Left lung (tissue), 10 donors: ENCODE measurements around the gene CXorf65. TPM values are rescaled to one million over a fixed set of nuclear protein-coding genes. Genes with fewer than 3 reads are reported as not detected.

Experiments
- ATAC-seq: fragments of 200-7000 bp; cut with Tn5 transposase; one replicate; pipeline ENCODE4 v1.9.1; 2020; ENCODE audit warnings: moderate library complexity
- DNase-seq, 4 donors: peaks; one replicate each; pipeline ENCODE4 v3.0.0-alpha.2; 2013 to 2020
- H3K27ac ChIP-seq, 2 donors: fragments of 200-600 bp; sonication (generic) in 1 of 2; one replicate each; pipeline versions ENCODE4 v1.5.0 to v1.8.0; 2020 to 2021
- H3K27me3 ChIP-seq, 2 donors: fragments of 200-600 bp; sonication (generic) in 1 of 2; one replicate each; pipeline versions ENCODE4 v1.5.0 to v1.8.0; 2020 to 2021
- H3K36me3 ChIP-seq, 2 donors: fragments of 200-600 bp; sonication (generic) in 1 of 2; one replicate each; pipeline versions ENCODE4 v1.5.0 to v1.8.0; 2020 to 2021
- H3K4me1 ChIP-seq, 2 donors: fragments of 200-600 bp; one replicate each; pipeline ENCODE4 v1.8.0; 2021
- H3K4me3 ChIP-seq, 2 donors: fragments of 200-600 bp; sonication (generic) in 1 of 2; one replicate each; pipeline versions ENCODE4 v1.5.0 to v1.8.0; 2020 to 2021; ENCODE audit warnings: mild to moderate bottlenecking in 1 of 2
- H3K9me3 ChIP-seq, 2 donors: fragments of 200-600 bp; sonication (generic) in 1 of 2; one replicate each; pipeline versions ENCODE4 v1.5.0 to v1.8.0; 2020 to 2021
- intact Hi-C, 2 donors: fragments of 100-400 bp; cut with DNase I; formaldehyde crosslinking; loops; one replicate each; pipeline versions ENCODE4 v1.11.2 to v1.14.2; 2022
- polyA plus RNA-seq, 6 donors: library from polyadenylated mRNA; unstranded; fragments of 120-200 nt; gene quantifications; one replicate each; pipeline ENCODE4 v1.2.1, GENCODE V29; 2013; ENCODE audit not compliant: insufficient read length in 6 of 6
- total RNA-seq, 2 donors: library from RNA; stranded (reverse); fragmentation: NEBNext Ultra II Directional; extraction: Animal tissue kit (Norgen Biotek cat#: 25700); gene quantifications; one replicate each; pipeline ENCODE4 v1.2.1, GENCODE V29; 2021
- TF ChIP-seq, protein P1 (sequence below), 2 donors: fragments of 200-600 bp; sonication (generic) in 1 of 2; IDR thresholded peaks; one replicate each; pipeline versions ENCODE4 v1.5.0 to v1.8.0; 2021; ENCODE audit warnings: antibody characterized with exemption in 2 of 2
- donor health status: DM: no; HTN: yes; CAD: no.
- donor health status: DM: no; HTN: no; CAD: no.

The CXorf65 gene
- total and polyA plus RNA-seq, 8 donors, result 0.52 to 0.84 TPM; not detected in 6

DNA sequence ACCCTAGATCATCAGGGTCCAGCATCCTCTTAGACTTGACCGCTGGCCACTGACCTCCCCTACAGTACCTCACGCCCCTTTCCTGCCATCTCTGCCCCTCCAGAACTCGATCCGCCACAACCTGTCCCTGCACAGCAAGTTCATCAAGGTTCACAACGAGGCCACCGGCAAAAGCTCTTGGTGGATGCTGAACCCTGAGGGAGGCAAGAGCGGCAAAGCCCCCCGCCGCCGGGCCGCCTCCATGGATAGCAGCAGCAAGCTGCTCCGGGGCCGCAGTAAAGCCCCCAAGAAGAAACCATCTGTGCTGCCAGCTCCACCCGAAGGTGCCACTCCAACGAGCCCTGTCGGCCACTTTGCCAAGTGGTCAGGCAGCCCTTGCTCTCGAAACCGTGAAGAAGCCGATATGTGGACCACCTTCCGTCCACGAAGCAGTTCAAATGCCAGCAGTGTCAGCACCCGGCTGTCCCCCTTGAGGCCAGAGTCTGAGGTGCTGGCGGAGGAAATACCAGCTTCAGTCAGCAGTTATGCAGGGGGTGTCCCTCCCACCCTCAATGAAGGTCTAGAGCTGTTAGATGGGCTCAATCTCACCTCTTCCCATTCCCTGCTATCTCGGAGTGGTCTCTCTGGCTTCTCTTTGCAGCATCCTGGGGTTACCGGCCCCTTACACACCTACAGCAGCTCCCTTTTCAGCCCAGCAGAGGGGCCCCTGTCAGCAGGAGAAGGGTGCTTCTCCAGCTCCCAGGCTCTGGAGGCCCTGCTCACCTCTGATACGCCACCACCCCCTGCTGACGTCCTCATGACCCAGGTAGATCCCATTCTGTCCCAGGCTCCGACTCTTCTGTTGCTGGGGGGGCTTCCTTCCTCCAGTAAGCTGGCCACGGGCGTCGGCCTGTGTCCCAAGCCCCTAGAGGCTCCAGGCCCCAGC lies 5.7 kb downstream of the CXorf65 start:
- intact Hi-C loops, result no loop called here
- H3K27me3 ChIP-seq, result no peaks in the 10 kb centered on the region
- ATAC-seq (no peak), DNase-seq (no peak)
- H3K27ac ChIP-seq, result no peak overlapping the region
- peaks cover 0 to 7% of the 10 kb centered on the region in 2 donors for H3K36me3 ChIP-seq
- no peaks in the 10 kb centered on the region for H3K9me3 ChIP-seq
- no peak overlapping the region for H3K4me3 ChIP-seq
- peaks cover 3 to 47% of the 10 kb centered on the region in 2 donors for H3K4me1 ChIP-seq
- TF ChIP-seq, protein P1, sequence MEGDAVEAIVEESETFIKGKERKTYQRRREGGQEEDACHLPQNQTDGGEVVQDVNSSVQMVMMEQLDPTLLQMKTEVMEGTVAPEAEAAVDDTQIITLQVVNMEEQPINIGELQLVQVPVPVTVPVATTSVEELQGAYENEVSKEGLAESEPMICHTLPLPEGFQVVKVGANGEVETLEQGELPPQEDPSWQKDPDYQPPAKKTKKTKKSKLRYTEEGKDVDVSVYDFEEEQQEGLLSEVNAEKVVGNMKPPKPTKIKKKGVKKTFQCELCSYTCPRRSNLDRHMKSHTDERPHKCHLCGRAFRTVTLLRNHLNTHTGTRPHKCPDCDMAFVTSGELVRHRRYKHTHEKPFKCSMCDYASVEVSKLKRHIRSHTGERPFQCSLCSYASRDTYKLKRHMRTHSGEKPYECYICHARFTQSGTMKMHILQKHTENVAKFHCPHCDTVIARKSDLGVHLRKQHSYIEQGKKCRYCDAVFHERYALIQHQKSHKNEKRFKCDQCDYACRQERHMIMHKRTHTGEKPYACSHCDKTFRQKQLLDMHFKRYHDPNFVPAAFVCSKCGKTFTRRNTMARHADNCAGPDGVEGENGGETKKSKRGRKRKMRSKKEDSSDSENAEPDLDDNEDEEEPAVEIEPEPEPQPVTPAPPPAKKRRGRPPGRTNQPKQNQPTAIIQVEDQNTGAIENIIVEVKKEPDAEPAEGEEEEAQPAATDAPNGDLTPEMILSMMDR (IDR thresholded peaks at IDR 0.05), result no peak

GRCh38 chrX:71099736-71100135 lies 6.8 kb downstream of the CXorf65 start:
- no peak overlapping the region for H3K27ac ChIP-seq
- H3K36me3 ChIP-seq, result peaks cover 0 to 7% of the 10 kb centered on the region in 2 donors
- H3K4me3 ChIP-seq, result no peak overlapping the region
- DNase-seq (no peak), ATAC-seq (no peak)
- H3K27me3 ChIP-seq, result no peaks in the 10 kb centered on the region
- TF ChIP-seq, protein P1 (IDR thresholded peaks at IDR 0.05), result no peak
- H3K4me1 ChIP-seq, result peaks cover 3 to 46% of the 10 kb centered on the region in 2 donors
- no peaks in the 10 kb centered on the region for H3K9me3 ChIP-seq
- intact Hi-C loops, result no loop called here

GRCh38 chrX:71098951-71099506 lies 7.5 kb downstream of the CXorf65 start:
- peaks cover 3 to 39% of the 10 kb centered on the region in 2 donors for H3K4me1 ChIP-seq
- intact Hi-C loops, result no loop called here
- H3K36me3 ChIP-seq, result peaks cover 0 to 7% of the 10 kb centered on the region in 2 donors
- ATAC-seq, result no peak
- TF ChIP-seq, protein P1 (IDR thresholded peaks at IDR 0.05), result no peak
- H3K4me3 ChIP-seq, result no peak overlapping the region
- no peaks in the 10 kb centered on the region for H3K9me3 ChIP-seq
- H3K27me3 ChIP-seq, result no peaks in the 10 kb centered on the region
- no peak for DNase-seq
- no peak overlapping the region for H3K27ac ChIP-seq

GRCh38 chrX:71098302-71098701 lies 8.2 kb downstream of the CXorf65 start:
- DNase-seq (peak in 2 of 4 donors; percentile 55 to 75), ATAC-seq (peak; percentile 20)
- TF ChIP-seq, protein P1 (IDR thresholded peaks at IDR 0.05), result peak; percentile 15 to 63
- no peaks in the 10 kb centered on the region for H3K27me3 ChIP-seq
- no peak overlapping the region for H3K27ac ChIP-seq
- H3K9me3 ChIP-seq, result no peaks in the 10 kb centered on the region
- peaks cover 0 to 32% of the 10 kb centered on the region in 2 donors for H3K4me1 ChIP-seq
- intact Hi-C loops, result no loop called here
- peaks cover 0 to 7% of the 10 kb centered on the region in 2 donors for H3K36me3 ChIP-seq
- H3K4me3 ChIP-seq, result no peak overlapping the region

DNA sequence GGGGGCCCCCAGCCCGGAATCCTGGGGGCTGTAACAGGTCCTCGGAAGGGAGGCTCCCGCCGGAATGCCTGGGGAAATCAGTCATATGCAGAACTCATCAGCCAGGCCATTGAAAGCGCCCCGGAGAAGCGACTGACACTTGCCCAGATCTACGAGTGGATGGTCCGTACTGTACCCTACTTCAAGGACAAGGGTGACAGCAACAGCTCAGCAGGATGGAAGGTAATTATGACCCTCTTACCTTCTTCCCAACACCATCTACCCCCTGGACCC lies 9.8 kb downstream of the CXorf65 start:
- Histone ChIP-seq H3K9me3 (no peaks in the 10 kb centered on the region), H3K27me3 (no peaks in the 10 kb centered on the region), H3K4me3 (peak overlapping the region; percentile 40 to 56), H3K4me1 (peaks cover 0 to 23% of the 10 kb centered on the region in 2 donors), H3K27ac (no peak overlapping the region), H3K36me3 (peaks cover 0 to 5% of the 10 kb centered on the region in 2 donors)
- ATAC-seq, result no peak
- intact Hi-C loops, result no loop called here
- TF ChIP-seq, protein P1 (IDR thresholded peaks at IDR 0.05), result no peak
- peak in 1 of 4 donors; percentile 61 for DNase-seq
